ENCODE results near the gene LRRFIP1. TPM values are rescaled to one million over a fixed set of nuclear protein-coding genes. Genes with fewer than 3 reads are reported as not detected.

The LRRFIP1 gene
- total RNA-seq, 2 experiments from 2014 or later: 157 to 161 TPM

DNA sequence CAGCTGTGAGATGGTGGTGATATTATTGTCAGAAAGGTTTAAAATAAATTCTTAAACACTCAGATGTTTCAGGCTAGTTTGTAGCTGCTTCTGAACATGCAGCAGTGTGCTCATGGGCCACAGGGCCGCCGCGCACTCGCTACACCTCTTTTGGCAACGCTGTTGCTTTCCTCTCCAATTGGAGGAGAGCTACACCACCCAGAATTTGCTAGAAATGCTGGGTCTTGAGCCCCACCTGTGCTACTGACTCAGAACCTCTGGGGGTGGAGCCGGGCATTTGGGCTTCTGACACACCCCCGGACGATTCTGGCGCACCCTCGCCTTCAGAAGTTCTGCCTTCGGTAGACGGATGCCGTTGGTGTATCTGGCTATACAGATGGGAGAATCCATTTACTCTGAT is 15.7 kb downstream of the LRRFIP1 start:
- H3K4me1 Mint-ChIP-seq (ENCODE audit: low read depth): no peaks in the 10 kb centered on the region
- no peaks in the 10 kb centered on the region for H3K9me3 Mint-ChIP-seq
- H3K4me1 ChIP-seq (ENCODE audit: insufficient read depth, low read length): no peaks in the 10 kb centered on the region
- H3K27ac Mint-ChIP-seq: no peak overlapping the region
- ChIA-PET POLR2A (no interaction called here), CTCF (no interaction called here)
- intact Hi-C loops (cut with DNase I, micrococcal nuclease): no loop called here
- H3K36me3 ChIP-seq (ENCODE audit: insufficient read depth, low read length): no peaks in the 10 kb centered on the region
- H3K27me3 ChIP-seq (ENCODE audit: control insufficient read depth in 1 of 2, insufficient read depth in 2 of 2, low read length in 2 of 2): peaks cover 0 to 2% of the 10 kb centered on the region in 2 experiments
- H3K36me3 Mint-ChIP-seq (ENCODE audit: low read depth): peaks cover 5% of the 10 kb centered on the region
- H3K4me3 Mint-ChIP-seq: no peak overlapping the region
- DNase-seq (no peak), ATAC-seq (ENCODE audit: poor library complexity) (no peak)
- no peaks in the 10 kb centered on the region for H3K27me3 Mint-ChIP-seq
- H3K9me3 ChIP-seq (ENCODE audit: control insufficient read depth in 1 of 2, insufficient read depth in 1 of 2, low read length in 2 of 2): peaks cover 0 to 4% of the 10 kb centered on the region in 2 experiments
- TF ChIP-seq, protein P1, sequence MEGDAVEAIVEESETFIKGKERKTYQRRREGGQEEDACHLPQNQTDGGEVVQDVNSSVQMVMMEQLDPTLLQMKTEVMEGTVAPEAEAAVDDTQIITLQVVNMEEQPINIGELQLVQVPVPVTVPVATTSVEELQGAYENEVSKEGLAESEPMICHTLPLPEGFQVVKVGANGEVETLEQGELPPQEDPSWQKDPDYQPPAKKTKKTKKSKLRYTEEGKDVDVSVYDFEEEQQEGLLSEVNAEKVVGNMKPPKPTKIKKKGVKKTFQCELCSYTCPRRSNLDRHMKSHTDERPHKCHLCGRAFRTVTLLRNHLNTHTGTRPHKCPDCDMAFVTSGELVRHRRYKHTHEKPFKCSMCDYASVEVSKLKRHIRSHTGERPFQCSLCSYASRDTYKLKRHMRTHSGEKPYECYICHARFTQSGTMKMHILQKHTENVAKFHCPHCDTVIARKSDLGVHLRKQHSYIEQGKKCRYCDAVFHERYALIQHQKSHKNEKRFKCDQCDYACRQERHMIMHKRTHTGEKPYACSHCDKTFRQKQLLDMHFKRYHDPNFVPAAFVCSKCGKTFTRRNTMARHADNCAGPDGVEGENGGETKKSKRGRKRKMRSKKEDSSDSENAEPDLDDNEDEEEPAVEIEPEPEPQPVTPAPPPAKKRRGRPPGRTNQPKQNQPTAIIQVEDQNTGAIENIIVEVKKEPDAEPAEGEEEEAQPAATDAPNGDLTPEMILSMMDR (IDR thresholded peaks at IDR 0.05): no peak
- no peak overlapping the region for H3K27ac ChIP-seq (ENCODE audit: low read depth in 1 of 2, low read length in 2 of 2)
- no peak overlapping the region for H3K4me3 ChIP-seq (ENCODE audit: low read length)

DNA sequence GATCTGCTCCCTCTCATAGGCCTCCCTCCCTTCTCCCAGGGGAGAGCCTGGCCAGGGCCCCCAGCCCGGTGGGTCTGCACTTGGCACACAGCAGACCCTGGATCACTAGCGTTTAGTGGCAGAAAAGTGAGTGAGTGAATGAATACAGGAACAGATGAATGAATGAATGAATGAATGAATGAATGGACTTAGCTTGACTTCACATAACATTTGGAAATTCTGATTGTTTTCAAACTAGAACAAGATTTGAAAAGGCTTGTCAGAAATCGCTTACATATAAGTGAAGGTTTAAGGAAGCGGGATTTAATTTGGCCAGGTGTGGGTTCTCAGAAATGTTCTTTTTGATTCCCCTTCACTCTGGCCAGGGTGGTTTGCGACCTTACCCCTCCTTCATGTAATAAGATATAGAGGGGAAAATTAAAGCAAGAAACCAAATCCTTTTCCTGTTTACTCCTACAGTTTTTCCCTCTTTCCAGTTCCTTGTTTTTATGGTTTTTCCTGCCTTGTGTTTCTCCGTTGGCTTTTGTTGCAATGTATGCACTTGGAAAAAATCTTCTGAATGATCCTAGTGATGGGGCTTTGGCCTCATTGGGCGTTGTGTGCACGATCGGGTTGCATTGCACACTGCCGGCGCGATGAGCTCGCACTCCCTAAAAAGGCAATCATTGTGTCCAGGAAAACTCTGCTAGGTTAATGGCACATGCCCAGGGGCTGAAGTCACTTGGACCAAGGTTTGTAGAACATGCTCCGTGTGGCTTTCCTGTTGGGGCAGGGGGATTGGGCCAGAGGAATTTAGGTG is 16.4 kb downstream of the LRRFIP1 start:
- Histone ChIP-seq H3K4me1 (ENCODE audit: insufficient read depth, low read length) (no peaks in the 10 kb centered on the region), H3K36me3 (ENCODE audit: insufficient read depth, low read length) (no peaks in the 10 kb centered on the region), H3K27me3 (ENCODE audit: control insufficient read depth in 1 of 2, insufficient read depth in 2 of 2, low read length in 2 of 2) (peaks cover 0 to 2% of the 10 kb centered on the region in 2 experiments), H3K27ac (ENCODE audit: low read depth in 1 of 2, low read length in 2 of 2) (no peak overlapping the region), H3K9me3 (ENCODE audit: control insufficient read depth in 1 of 2, insufficient read depth in 1 of 2, low read length in 2 of 2) (peaks cover 0 to 4% of the 10 kb centered on the region in 2 experiments), H3K4me3 (ENCODE audit: low read length) (no peak overlapping the region)
- intact Hi-C loops (cut with DNase I, micrococcal nuclease): no loop called here
- POLR2A ChIA-PET: no interaction called here
- CTCF ChIA-PET: interaction anchor here (0.6 kb wide), 1 partner anchor 236 kb away, joined by 3 read pairs; no protein-coding TSS in a partner anchor
- no peaks in the 10 kb centered on the region for H3K4me1 Mint-ChIP-seq (ENCODE audit: low read depth)
- TF ChIP-seq, protein P1 (IDR thresholded peaks at IDR 0.05): no peak
- no peaks in the 10 kb centered on the region for H3K9me3 Mint-ChIP-seq
- no peak for DNase-seq
- no peak overlapping the region for H3K4me3 Mint-ChIP-seq
- H3K27me3 Mint-ChIP-seq: no peaks in the 10 kb centered on the region
- peaks cover 5% of the 10 kb centered on the region for H3K36me3 Mint-ChIP-seq (ENCODE audit: low read depth)
- no peak for ATAC-seq (ENCODE audit: poor library complexity)
- H3K27ac Mint-ChIP-seq: no peak overlapping the region

DNA sequence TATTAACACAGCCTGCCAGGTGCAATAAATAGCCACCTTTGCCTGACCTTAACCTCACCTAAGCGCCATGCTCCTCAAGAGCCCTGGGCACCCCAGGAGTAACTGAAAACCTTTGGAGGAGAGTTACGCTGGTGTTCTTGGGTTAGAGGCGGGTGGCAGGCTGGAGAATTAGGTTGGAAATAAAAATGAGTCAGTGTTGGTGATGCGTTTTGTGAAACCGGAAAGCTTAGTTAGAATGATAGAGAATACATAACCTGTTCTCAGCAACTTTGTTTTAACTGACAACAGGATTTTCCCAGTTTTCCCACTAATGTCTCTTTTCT is 17.0 kb downstream of the LRRFIP1 start:
- H3K27ac ChIP-seq (ENCODE audit: low read depth in 1 of 2, low read length in 2 of 2): no peak overlapping the region
- Mint-ChIP-seq H3K27ac (no peak overlapping the region), H3K36me3 (ENCODE audit: low read depth) (peaks cover 5% of the 10 kb centered on the region), H3K4me3 (no peak overlapping the region), H3K4me1 (ENCODE audit: low read depth) (no peaks in the 10 kb centered on the region), H3K27me3 (no peaks in the 10 kb centered on the region), H3K9me3 (no peaks in the 10 kb centered on the region)
- TF ChIP-seq, protein P1 (IDR thresholded peaks at IDR 0.05): no peak
- CTCF ChIA-PET: interaction anchor here (0.6 kb wide), 1 partner anchor 235 kb away, joined by 3 read pairs; no protein-coding TSS in a partner anchor
- POLR2A ChIA-PET: no interaction called here
- no peaks in the 10 kb centered on the region for H3K36me3 ChIP-seq (ENCODE audit: insufficient read depth, low read length)
- peaks cover 0 to 2% of the 10 kb centered on the region in 2 experiments for H3K27me3 ChIP-seq (ENCODE audit: control insufficient read depth in 1 of 2, insufficient read depth in 2 of 2, low read length in 2 of 2)
- DNase-seq (no peak), ATAC-seq (ENCODE audit: poor library complexity) (no peak)
- H3K4me3 ChIP-seq (ENCODE audit: low read length): no peak overlapping the region
- H3K9me3 ChIP-seq (ENCODE audit: control insufficient read depth in 1 of 2, insufficient read depth in 1 of 2, low read length in 2 of 2): peaks cover 0 to 4% of the 10 kb centered on the region in 2 experiments
- intact Hi-C loops (cut with DNase I, micrococcal nuclease): no loop called here
- H3K4me1 ChIP-seq (ENCODE audit: insufficient read depth, low read length): no peaks in the 10 kb centered on the region

Data from CD4-positive, alpha-beta T cell (primary cell).